GM12878 (cell line): ENCODE data around the gene GPR155. TPM values are rescaled to one million over a fixed set of nuclear protein-coding genes. Genes with fewer than 3 reads are reported as not detected.
A peak's percentile ranks its signal among the peaks of the same experiment; 100 is the strongest.

Experiments
- BCL11A ChIP-seq: IDR thresholded peaks from 2 replicates; pipeline ENCODE4 v1.6.1; 2011; ENCODE audit warnings: low read depth, low read length
- BHLHE40 ChIP-seq, 2 experiments: fragments of 450-650 bp in 1 of 2; IDR thresholded peaks; 2 replicates each; pipeline ENCODE4 v1.6.1; 2011 to 2017; ENCODE audit warnings: low read depth in 2 of 2, borderline replicate concordance in 1 of 2, improper control_type of control experiment in 1 of 2, low read length in 1 of 2, mild to moderate bottlenecking in 1 of 2
- CBX3 ChIP-seq: fragments of 200-600 bp; sonication (generic); IDR thresholded peaks from 2 replicates; pipeline ENCODE4 v1.6.1; 2016; ENCODE audit warnings: low read depth, borderline replicate concordance
- CBX5 ChIP-seq: sonication (generic); IDR thresholded peaks from 2 replicates; pipeline ENCODE4 v1.6.1; 2016; ENCODE audit warnings: low read depth, moderate library complexity, mild to moderate bottlenecking, inconsistent platforms
- FOXM1 ChIP-seq: IDR thresholded peaks from 2 replicates; pipeline ENCODE4 v1.6.1; 2012; ENCODE audit warnings: low read depth, mild to moderate bottlenecking, inconsistent platforms, low read length, moderate library complexity
- GABPA ChIP-seq: IDR thresholded peaks from 2 replicates; pipeline ENCODE4 v1.6.1; 2014; ENCODE audit warnings: antibody characterized with exemption, low read depth, mild to moderate bottlenecking, inconsistent platforms
- JUND ChIP-seq: IDR thresholded peaks from 2 replicates; pipeline ENCODE4 v1.6.1; 2012; ENCODE audit warnings: low read depth, mild to moderate bottlenecking, low read length, improper control_type of control experiment, moderate library complexity
- MEF2A ChIP-seq: IDR thresholded peaks from 2 replicates; pipeline ENCODE4 v1.6.1; 2011; ENCODE audit warnings: low read depth, mild to moderate bottlenecking, low read length, moderate library complexity; ENCODE audit not compliant: insufficient read depth
- MEF2B ChIP-seq: fragments of 450-650 bp; IDR thresholded peaks from 2 replicates; pipeline ENCODE4 v1.6.1; 2018; ENCODE audit warnings: mild to moderate bottlenecking, moderate library complexity; ENCODE audit not compliant: partially characterized antibody, poor library complexity, severe bottlenecking
- MYB ChIP-seq: fragments of 150-350 bp; IDR thresholded peaks from 2 replicates; pipeline ENCODE4 v1.6.1; 2014; ENCODE audit warnings: mild to moderate bottlenecking, low read depth, low read length, borderline replicate concordance
- NFIC ChIP-seq: IDR thresholded peaks from 2 replicates; pipeline ENCODE4 v1.6.1; 2012; ENCODE audit warnings: low read depth, mild to moderate bottlenecking, inconsistent platforms, low read length, moderate library complexity
- POLR2AphosphoS2 ChIP-seq: IDR thresholded peaks from 2 replicates; pipeline ENCODE4 v1.6.1; 2011; ENCODE audit warnings: low read depth, mild to moderate bottlenecking, low read length, improper control_type of control experiment, moderate library complexity
- POLR2AphosphoS5 ChIP-seq: IDR thresholded peaks from 2 replicates; pipeline ENCODE4 v1.6.1; 2011; ENCODE audit warnings: mild to moderate bottlenecking, low read length, inconsistent platforms
- SIX5 ChIP-seq: IDR thresholded peaks from 2 replicates; pipeline ENCODE4 v1.6.1; 2011; ENCODE audit warnings: mild to moderate bottlenecking, low read depth, low read length, moderate library complexity; ENCODE audit not compliant: severe bottlenecking
- STAT1 ChIP-seq: fragments of 450-650 bp; conservative IDR thresholded peaks from 2 replicates; pipeline ENCODE4 v1.6.1; 2014; ENCODE audit warnings: antibody characterized with exemption, mild to moderate bottlenecking
- TCF12 ChIP-seq: IDR thresholded peaks from 2 replicates; pipeline ENCODE4 v1.6.1; 2011; ENCODE audit warnings: low read depth, mild to moderate bottlenecking, low read length
- ZNF217 ChIP-seq: fragments of 450-650 bp; IDR thresholded peaks from 2 replicates; pipeline ENCODE4 v1.6.1; 2017; ENCODE audit warnings: antibody characterized with exemption, mild to moderate bottlenecking
- ZSCAN29 ChIP-seq: fragments of 450-650 bp; IDR thresholded peaks from 2 replicates; pipeline ENCODE4 v1.6.1; 2017; ENCODE audit warnings: mild to moderate bottlenecking, moderate library complexity
- polyA plus RNA-seq, 11 experiments: library from polyadenylated mRNA; depleted of rRNA in 4 of 11; unstranded in 6 of 11; stranded (reverse) in 5 of 11; fragments of >200 nt; fragmentation: Nextera tagmentation in 4 of 11; fragmentation: Illumina TruSeq in 1 of 11; extraction: Ambion mirVana in 4 of 11; extraction: Trizol in 1 of 11; gene quantifications; 1 replicate in 1 of 11; 2 replicates in 10 of 11; pipeline versions ENCODE4 v1.2.1 to v1.2.3, GENCODE V29; 2011 to 2016; ENCODE audit warnings: inconsistent platforms in 2 of 11, missing spikeins in 2 of 11, low read depth in 1 of 11
- total RNA-seq, 4 experiments: library from RNA; depleted of rRNA in 3 of 4; stranded (reverse); fragments of >200 nt in 3 of 4; fragmentation: Illumina TruSeq in 1 of 4; extraction: Trizol in 1 of 4; gene quantifications; 2 replicates each; pipeline versions ENCODE4 v1.2.1 to v1.2.3, GENCODE V29; 2013 to 2021
- TF ChIP-seq, protein P1 (sequence below): IDR thresholded peaks from 2 replicates; pipeline ENCODE4 v1.6.1; 2012; ENCODE audit warnings: low read length, inconsistent platforms
- TF ChIP-seq, protein P2 (sequence below): fragments of 150-350 bp; IDR thresholded peaks from 2 replicates; pipeline ENCODE4 v1.6.1; 2016; ENCODE audit warnings: low read depth, low read length
- TF ChIP-seq, protein P3 (sequence below): fragments of 450-650 bp; IDR thresholded peaks from 2 replicates; pipeline ENCODE4 v1.6.1; 2016; ENCODE audit warnings: mild to moderate bottlenecking
- TF ChIP-seq, protein P4 (sequence below): IDR thresholded peaks from 2 replicates; pipeline ENCODE4 v1.6.1; 2012; ENCODE audit warnings: low read depth, low read length, improper control_type of control experiment
- TF ChIP-seq, protein P5 (sequence below): fragments of 450-650 bp; IDR thresholded peaks from 2 replicates; pipeline ENCODE4 v1.6.1; 2016; ENCODE audit warnings: mild to moderate bottlenecking

Gene GPR155
- total and polyA plus RNA-seq, 10 of the 15 experiments (the other 5 are each of a cell fraction or from before 2014, with no cell fraction given), result 0.53 to 3.0 (median 1.5) TPM

DNA sequence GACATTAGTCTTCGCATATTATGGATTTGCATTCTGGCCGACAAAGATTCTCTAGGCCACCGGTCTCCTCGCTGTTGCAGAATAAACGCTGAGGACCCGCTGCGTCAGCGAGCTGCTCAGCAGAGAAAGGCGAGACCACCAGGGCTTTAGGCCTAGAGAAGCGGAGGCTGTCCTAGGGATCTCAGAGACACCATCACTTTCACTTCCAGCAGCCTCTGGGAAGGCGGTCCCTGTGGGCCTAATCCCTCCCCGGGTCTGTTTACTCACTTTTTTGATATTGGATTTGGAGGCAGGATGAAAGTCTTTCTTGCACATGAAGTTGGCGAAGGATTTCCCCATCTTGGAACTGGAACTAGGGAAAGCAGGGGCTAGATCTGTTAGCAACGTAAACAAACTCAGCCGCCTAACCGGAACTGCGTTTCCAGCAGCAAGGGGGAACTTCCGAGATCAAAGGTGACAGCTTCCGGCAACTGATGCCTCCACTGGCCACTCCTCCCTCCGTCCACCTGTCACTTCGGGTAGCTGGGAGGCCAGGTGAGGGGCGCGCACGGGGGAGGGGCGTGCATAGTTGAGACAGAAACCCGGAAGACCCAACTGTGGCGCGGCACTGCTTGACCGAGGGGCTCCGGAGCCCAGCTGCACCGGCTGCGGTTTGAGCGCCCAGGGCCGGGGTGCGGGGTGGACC, 91.4 kb downstream of the GPR155 start, which contains the start of gene SCRN3 (continued):
- TF ChIP-seq, protein P1, sequence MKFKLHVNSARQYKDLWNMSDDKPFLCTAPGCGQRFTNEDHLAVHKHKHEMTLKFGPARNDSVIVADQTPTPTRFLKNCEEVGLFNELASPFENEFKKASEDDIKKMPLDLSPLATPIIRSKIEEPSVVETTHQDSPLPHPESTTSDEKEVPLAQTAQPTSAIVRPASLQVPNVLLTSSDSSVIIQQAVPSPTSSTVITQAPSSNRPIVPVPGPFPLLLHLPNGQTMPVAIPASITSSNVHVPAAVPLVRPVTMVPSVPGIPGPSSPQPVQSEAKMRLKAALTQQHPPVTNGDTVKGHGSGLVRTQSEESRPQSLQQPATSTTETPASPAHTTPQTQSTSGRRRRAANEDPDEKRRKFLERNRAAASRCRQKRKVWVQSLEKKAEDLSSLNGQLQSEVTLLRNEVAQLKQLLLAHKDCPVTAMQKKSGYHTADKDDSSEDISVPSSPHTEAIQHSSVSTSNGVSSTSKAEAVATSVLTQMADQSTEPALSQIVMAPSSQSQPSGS, result no peak
- TF ChIP-seq POLR2AphosphoS2 (no peak), CBX5 (peak; percentile 51; the same call in 1 of the 2 replicates), BCL11A (no peak), MEF2B (no peak), FOXM1 (no peak), TCF12 (0 out of 2 replicates have a peak, but pooled peaks have one; percentile 21), ZNF217 (no peak), MYB (no peak), STAT1 (no peak; the same call in 1 of the 2 replicates), BHLHE40 (IDR thresholded peaks at IDR 0.05; ENCODE audit: borderline replicate concordance in 1 of 2, low read depth in 2 of 2, low read length in 1 of 2) (peak in 1 of 2 experiments; percentile 35; a peak in 1 of 4 replicates), SIX5 (peak; percentile 21), NFIC (no peak), CBX3 (no peak), POLR2AphosphoS5 (peak; percentile 80), GABPA (peak; percentile 98), JUND (no peak), ZSCAN29 (no peak), MEF2A (no peak)
- TF ChIP-seq, protein P2, sequence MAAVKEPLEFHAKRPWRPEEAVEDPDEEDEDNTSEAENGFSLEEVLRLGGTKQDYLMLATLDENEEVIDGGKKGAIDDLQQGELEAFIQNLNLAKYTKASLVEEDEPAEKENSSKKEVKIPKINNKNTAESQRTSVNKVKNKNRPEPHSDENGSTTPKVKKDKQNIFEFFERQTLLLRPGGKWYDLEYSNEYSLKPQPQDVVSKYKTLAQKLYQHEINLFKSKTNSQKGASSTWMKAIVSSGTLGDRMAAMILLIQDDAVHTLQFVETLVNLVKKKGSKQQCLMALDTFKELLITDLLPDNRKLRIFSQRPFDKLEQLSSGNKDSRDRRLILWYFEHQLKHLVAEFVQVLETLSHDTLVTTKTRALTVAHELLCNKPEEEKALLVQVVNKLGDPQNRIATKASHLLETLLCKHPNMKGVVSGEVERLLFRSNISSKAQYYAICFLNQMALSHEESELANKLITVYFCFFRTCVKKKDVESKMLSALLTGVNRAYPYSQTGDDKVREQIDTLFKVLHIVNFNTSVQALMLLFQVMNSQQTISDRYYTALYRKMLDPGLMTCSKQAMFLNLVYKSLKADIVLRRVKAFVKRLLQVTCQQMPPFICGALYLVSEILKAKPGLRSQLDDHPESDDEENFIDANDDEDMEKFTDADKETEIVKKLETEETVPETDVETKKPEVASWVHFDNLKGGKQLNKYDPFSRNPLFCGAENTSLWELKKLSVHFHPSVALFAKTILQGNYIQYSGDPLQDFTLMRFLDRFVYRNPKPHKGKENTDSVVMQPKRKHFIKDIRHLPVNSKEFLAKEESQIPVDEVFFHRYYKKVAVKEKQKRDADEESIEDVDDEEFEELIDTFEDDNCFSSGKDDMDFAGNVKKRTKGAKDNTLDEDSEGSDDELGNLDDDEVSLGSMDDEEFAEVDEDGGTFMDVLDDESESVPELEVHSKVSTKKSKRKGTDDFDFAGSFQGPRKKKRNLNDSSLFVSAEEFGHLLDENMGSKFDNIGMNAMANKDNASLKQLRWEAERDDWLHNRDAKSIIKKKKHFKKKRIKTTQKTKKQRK, result no peak
- TF ChIP-seq, protein P3, sequence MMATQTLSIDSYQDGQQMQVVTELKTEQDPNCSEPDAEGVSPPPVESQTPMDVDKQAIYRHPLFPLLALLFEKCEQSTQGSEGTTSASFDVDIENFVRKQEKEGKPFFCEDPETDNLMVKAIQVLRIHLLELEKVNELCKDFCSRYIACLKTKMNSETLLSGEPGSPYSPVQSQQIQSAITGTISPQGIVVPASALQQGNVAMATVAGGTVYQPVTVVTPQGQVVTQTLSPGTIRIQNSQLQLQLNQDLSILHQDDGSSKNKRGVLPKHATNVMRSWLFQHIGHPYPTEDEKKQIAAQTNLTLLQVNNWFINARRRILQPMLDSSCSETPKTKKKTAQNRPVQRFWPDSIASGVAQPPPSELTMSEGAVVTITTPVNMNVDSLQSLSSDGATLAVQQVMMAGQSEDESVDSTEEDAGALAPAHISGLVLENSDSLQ, result peak; percentile 87
- TF ChIP-seq, protein P4, sequence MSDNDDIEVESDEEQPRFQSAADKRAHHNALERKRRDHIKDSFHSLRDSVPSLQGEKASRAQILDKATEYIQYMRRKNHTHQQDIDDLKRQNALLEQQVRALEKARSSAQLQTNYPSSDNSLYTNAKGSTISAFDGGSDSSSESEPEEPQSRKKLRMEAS, result no peak
- TF ChIP-seq, protein P5, sequence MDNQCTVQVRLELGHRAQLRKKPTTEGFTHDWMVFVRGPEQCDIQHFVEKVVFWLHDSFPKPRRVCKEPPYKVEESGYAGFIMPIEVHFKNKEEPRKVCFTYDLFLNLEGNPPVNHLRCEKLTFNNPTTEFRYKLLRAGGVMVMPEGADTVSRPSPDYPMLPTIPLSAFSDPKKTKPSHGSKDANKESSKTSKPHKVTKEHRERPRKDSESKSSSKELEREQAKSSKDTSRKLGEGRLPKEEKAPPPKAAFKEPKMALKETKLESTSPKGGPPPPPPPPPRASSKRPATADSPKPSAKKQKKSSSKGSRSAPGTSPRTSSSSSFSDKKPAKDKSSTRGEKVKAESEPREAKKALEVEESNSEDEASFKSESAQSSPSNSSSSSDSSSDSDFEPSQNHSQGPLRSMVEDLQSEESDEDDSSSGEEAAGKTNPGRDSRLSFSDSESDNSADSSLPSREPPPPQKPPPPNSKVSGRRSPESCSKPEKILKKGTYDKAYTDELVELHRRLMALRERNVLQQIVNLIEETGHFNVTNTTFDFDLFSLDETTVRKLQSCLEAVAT, result peak; percentile 67; the same call in 1 of the 2 replicates
